ENCODE measurements around the gene SERTAD2. TPM values are rescaled to one million over a fixed set of nuclear protein-coding genes. Genes with fewer than 3 reads are reported as not detected.

SERTAD2 gene
- total RNA-seq, 4 donors from 2014 or later, result 15.9 to 18.8 (median 17.4) TPM

- WGBS, 2 donors, result 78 to 85% methylated on average over 4 of the region's 4 CpGs
- peak overlapping the region in 1 of 4 donors; percentile 29 for H3K27ac ChIP-seq
- no peaks in the 10 kb centered on the region for H3K27me3 ChIP-seq
- H3K4me3 ChIP-seq, result no peak overlapping the region
- DNase-seq (ENCODE audit: low spot score in 2 of 2), result peak in 1 of 2 donors; percentile 40
- H3K36me3 ChIP-seq, result peaks cover 0 to 42% (median 5%) of the 10 kb centered on the region in 3 donors
- TF ChIP-seq CTCF (IDR thresholded peaks at IDR 0.05) (no peak), EP300 (IDR thresholded peaks at IDR 0.05) (peak in 1 of 2 donors; percentile 26), POLR2A (IDR thresholded peaks at IDR 0.05) (no peak)
- H3K9me3 ChIP-seq, result no peaks in the 10 kb centered on the region
- H3K4me1 ChIP-seq, result peaks cover 0 to 7% (median 2%) of the 10 kb centered on the region in 4 donors
These were observed 60.6 kb downstream of the SERTAD2 start for GRCh38 chr2:64593035-64593655.

GRCh38 chr2:64591188-64591587, 62.5 kb downstream of the SERTAD2 start:
- no peak for DNase-seq (ENCODE audit: low spot score in 2 of 2)
- H3K4me3 ChIP-seq, result no peak overlapping the region
- H3K4me1 ChIP-seq, result peaks cover 0 to 12% (median 4%) of the 10 kb centered on the region in 4 donors
- no peaks in the 10 kb centered on the region for H3K27me3 ChIP-seq
- TF ChIP-seq CTCF (IDR thresholded peaks at IDR 0.05) (no peak), POLR2A (IDR thresholded peaks at IDR 0.05) (no peak), EP300 (IDR thresholded peaks at IDR 0.05) (no peak)
- H3K9me3 ChIP-seq, result no peaks in the 10 kb centered on the region
- 85 to 91% methylated on average over 4 of the region's 4 CpGs for WGBS, 2 donors
- no peak overlapping the region for H3K27ac ChIP-seq
- H3K36me3 ChIP-seq, result peaks cover 0 to 52% (median 5%) of the 10 kb centered on the region in 3 donors

- peaks cover 0 to 61% (median 5%) of the 10 kb centered on the region in 3 donors for H3K36me3 ChIP-seq
- no peak overlapping the region for H3K4me3 ChIP-seq
- DNase-seq (ENCODE audit: low spot score in 2 of 2), result no peak
- H3K27ac ChIP-seq, result no peak overlapping the region
- no peaks in the 10 kb centered on the region for H3K9me3 ChIP-seq
- H3K27me3 ChIP-seq, result no peaks in the 10 kb centered on the region
- TF ChIP-seq EP300 (IDR thresholded peaks at IDR 0.05) (no peak), POLR2A (IDR thresholded peaks at IDR 0.05) (no peak), CTCF (IDR thresholded peaks at IDR 0.05) (no peak)
- H3K4me1 ChIP-seq, result peaks cover 0 to 6% (median 2%) of the 10 kb centered on the region in 4 donors
These were observed 66.2 kb downstream of the SERTAD2 start for GRCh38 chr2:64587561-64587960.

DNA sequence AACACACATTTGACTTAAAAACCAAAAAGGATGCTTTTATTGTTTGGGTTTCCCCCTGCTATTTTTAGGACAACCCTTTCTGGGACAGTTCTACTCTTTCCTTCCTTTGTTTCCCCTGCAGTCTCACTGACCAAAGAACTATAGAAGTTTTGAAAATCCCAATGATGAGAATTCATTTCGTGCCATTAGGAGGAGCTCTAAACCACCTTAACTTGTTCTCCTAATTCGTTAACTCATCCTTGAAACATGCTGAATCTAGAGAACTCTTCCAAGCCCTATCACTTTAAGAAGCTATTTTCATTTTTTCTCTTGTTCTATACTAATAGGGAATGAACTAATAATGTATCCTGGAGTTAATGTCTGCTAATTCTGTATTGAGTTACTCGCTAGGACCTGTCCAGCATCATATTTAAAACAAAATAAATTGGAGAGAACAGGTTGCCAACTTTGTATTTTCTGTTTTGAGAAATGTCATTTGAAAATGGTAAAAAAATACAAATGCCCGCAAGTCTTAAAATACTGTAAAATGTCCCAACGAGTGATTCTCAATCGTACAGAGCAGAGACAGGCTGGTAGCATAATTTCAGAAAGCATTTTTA, 66.7 kb downstream of the SERTAD2 start:
- Histone ChIP-seq H3K9me3 (no peaks in the 10 kb centered on the region), H3K4me3 (no peak overlapping the region), H3K4me1 (peaks cover 0 to 6% (median 2%) of the 10 kb centered on the region in 4 donors), H3K27ac (no peak overlapping the region), H3K36me3 (peaks cover 0 to 55% (median 5%) of the 10 kb centered on the region in 3 donors), H3K27me3 (no peaks in the 10 kb centered on the region)
- WGBS, 2 donors, result 48 to 52% methylated on average over 6 of the region's 6 CpGs
- DNase-seq (ENCODE audit: low spot score in 2 of 2), result no peak
- TF ChIP-seq EP300 (IDR thresholded peaks at IDR 0.05), result no peak
- no peak for TF ChIP-seq POLR2A (IDR thresholded peaks at IDR 0.05)
- peak; percentile 46 to 73 (median 51) for TF ChIP-seq CTCF (IDR thresholded peaks at IDR 0.05)

GRCh38 chr2:64586054-64586453, 67.7 kb downstream of the SERTAD2 start:
- Histone ChIP-seq H3K4me1 (peaks cover 0 to 6% (median 2%) of the 10 kb centered on the region in 4 donors), H3K4me3 (no peak overlapping the region), H3K36me3 (peaks cover 0 to 46% (median 1%) of the 10 kb centered on the region in 3 donors), H3K27me3 (no peaks in the 10 kb centered on the region), H3K9me3 (no peaks in the 10 kb centered on the region), H3K27ac (no peak overlapping the region)
- WGBS, 2 donors, result 84 to 87% methylated on average over 4 of the region's 4 CpGs
- DNase-seq (ENCODE audit: low spot score in 2 of 2), result no peak
- TF ChIP-seq POLR2A (IDR thresholded peaks at IDR 0.05), result no peak
- TF ChIP-seq CTCF (IDR thresholded peaks at IDR 0.05), result no peak
- no peak for TF ChIP-seq EP300 (IDR thresholded peaks at IDR 0.05)
